Activated naive CD8-positive, alpha-beta T cell (primary cell): ENCODE results near the gene HOXC4.

Experiments used
- H3K27ac Mint-ChIP-seq: one replicate; pipeline ENCODE4 v1.8.0; 2021; ENCODE audit warnings: mixed read lengths
- H3K27me3 Mint-ChIP-seq: one replicate; pipeline ENCODE4 v1.8.0; 2021; ENCODE audit warnings: mixed read lengths
- H3K36me3 Mint-ChIP-seq: one replicate; pipeline ENCODE4 v1.8.0; 2021; ENCODE audit warnings: mixed read lengths
- H3K4me1 Mint-ChIP-seq: one replicate; pipeline ENCODE4 v1.8.0; 2021; ENCODE audit warnings: low read depth, mixed read lengths
- H3K4me3 Mint-ChIP-seq: one replicate; pipeline ENCODE4 v1.8.0; 2021; ENCODE audit warnings: mild to moderate bottlenecking, mixed read lengths
- H3K9me3 Mint-ChIP-seq: one replicate; pipeline ENCODE4 v1.8.0; 2021; ENCODE audit warnings: low read depth, mixed read lengths

Gene HOXC4

GRCh38 chr12:54053751-54054741, at the start of gene HOXC4:
Gene HOXC4 (plus strand): TSS chr12:54053835. CDS start chr12:54053923, 88 bp downstream.
- Mint-ChIP-seq H3K36me3 (no peaks in the 10 kb centered on the region), H3K4me1 (peaks cover 34% of the 10 kb centered on the region), H3K9me3 (no peaks in the 10 kb centered on the region), H3K27me3 (peaks cover 44% of the 10 kb centered on the region), H3K4me3 (peak within 1 kb of the TSS; percentile 85), H3K27ac (peak within 1 kb of the TSS; percentile 61)

DNA sequence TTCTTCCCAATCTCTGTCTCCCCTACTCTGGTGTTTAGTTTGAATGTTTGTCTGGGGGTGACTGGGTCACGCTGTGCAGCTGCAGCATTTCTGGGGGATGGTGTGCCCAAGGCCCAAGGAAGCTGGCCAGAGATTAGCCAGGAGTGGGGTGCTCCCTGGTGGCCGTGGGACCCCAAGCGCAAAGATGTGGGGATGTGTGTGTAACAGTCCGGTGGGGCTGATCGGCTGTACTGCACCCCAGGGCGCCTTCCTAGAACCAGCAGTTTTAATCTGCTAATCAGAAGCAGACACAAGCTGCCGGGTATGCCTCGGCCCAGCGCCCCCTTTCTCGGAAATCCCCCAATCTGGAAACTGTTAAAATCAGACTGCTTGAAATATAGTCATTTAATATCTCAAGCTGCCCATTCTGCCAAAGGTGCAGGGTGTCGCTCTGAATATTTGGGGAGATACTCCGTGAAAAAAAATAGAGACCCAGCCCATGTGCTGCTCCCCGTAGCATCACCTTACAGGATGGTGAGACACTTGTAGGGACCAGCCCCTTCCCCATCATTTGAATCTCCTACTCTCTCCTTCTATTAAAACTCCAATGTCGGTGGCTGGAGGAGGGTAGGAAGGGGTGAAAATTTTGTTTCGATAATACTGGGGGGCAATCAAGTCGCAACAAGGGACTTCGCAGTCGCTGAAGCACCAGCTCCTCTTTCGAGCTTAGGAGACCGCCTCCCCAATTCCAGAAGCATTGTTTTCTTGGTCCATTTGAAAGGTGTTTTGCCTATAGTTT, 49.4 kb upstream of the HOXC4 start:
- Mint-ChIP-seq H3K27me3 (peaks cover 40% of the 10 kb centered on the region), H3K4me3 (no peak overlapping the region), H3K27ac (no peak overlapping the region), H3K9me3 (no peaks in the 10 kb centered on the region), H3K4me1 (peaks cover 22% of the 10 kb centered on the region), H3K36me3 (no peaks in the 10 kb centered on the region)

DNA sequence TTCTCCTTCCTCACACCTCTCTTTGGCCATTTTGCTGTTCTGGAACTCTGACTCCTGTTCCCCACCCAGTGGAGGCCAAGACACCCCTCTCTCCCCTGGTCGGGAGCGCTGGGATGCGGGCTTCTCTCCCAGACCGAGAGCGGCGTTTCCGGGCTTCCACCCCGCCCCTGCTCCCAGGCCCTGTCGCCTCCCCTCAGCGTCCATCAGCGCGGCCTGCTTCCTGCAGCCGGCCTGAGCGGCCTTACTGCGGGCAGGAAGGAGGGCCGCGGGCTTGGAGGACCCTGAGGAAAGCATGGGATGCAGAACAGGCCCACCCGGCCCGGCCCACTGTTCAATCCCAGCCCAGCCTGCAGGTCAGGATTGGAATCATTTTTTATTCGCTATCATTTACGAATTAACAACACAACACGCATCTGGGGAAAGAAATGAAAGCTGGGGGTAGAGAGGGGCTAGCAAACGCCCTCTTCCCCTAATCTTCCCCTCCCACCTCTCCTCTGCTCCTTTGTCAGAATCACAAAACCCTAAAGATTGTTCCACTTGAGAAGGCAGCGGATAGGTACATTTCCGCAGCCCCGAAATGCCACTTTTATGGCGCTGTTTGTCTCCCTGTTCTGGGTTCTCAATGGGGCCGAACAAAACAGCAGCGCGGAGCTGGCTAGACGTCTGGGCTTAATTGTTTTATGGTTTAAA, 48.6 kb upstream of the HOXC4 start:
- H3K4me3 Mint-ChIP-seq = peak overlapping the region; percentile 38
- peaks cover 23% of the 10 kb centered on the region for H3K4me1 Mint-ChIP-seq
- H3K27me3 Mint-ChIP-seq = peaks cover 43% of the 10 kb centered on the region
- H3K36me3 Mint-ChIP-seq = no peaks in the 10 kb centered on the region
- H3K27ac Mint-ChIP-seq = no peak overlapping the region
- H3K9me3 Mint-ChIP-seq = no peaks in the 10 kb centered on the region

- Mint-ChIP-seq H3K4me1 (peaks cover 22% of the 10 kb centered on the region), H3K9me3 (no peaks in the 10 kb centered on the region), H3K27me3 (peaks cover 46% of the 10 kb centered on the region), H3K36me3 (no peaks in the 10 kb centered on the region), H3K27ac (no peak overlapping the region), H3K4me3 (peak overlapping the region; percentile 38)
These were observed 48.1 kb upstream of the HOXC4 start for GRCh38 chr12:54005531-54005852.

- Mint-ChIP-seq H3K4me1 (peaks cover 23% of the 10 kb centered on the region), H3K27ac (no peak overlapping the region), H3K36me3 (no peaks in the 10 kb centered on the region), H3K27me3 (peaks cover 48% of the 10 kb centered on the region), H3K4me3 (peak overlapping the region; percentile 85), H3K9me3 (no peaks in the 10 kb centered on the region)
These were observed 47.6 kb upstream of the HOXC4 start for GRCh38 chr12:54005853-54006558.

- Mint-ChIP-seq H3K27me3 (peaks cover 55% of the 10 kb centered on the region), H3K4me1 (peaks cover 29% of the 10 kb centered on the region), H3K36me3 (no peaks in the 10 kb centered on the region), H3K4me3 (peak overlapping the region; percentile 85), H3K9me3 (no peaks in the 10 kb centered on the region), H3K27ac (no peak overlapping the region)
These were observed 46.9 kb upstream of the HOXC4 start for GRCh38 chr12:54006559-54007220.

GRCh38 chr12:54007538-54008259, 45.9 kb upstream of the HOXC4 start:
- peaks cover 53% of the 10 kb centered on the region for H3K27me3 Mint-ChIP-seq
- H3K36me3 Mint-ChIP-seq = no peaks in the 10 kb centered on the region
- H3K4me1 Mint-ChIP-seq = peaks cover 26% of the 10 kb centered on the region
- H3K9me3 Mint-ChIP-seq = no peaks in the 10 kb centered on the region
- H3K4me3 Mint-ChIP-seq = no peak overlapping the region
- H3K27ac Mint-ChIP-seq = no peak overlapping the region

GRCh38 chr12:54008260-54008552, 45.4 kb upstream of the HOXC4 start:
- Mint-ChIP-seq H3K27me3 (peaks cover 53% of the 10 kb centered on the region), H3K27ac (no peak overlapping the region), H3K9me3 (no peaks in the 10 kb centered on the region), H3K36me3 (no peaks in the 10 kb centered on the region), H3K4me3 (no peak overlapping the region), H3K4me1 (peaks cover 26% of the 10 kb centered on the region)

GRCh38 chr12:54009171-54010052, 44.2 kb upstream of the HOXC4 start:
- H3K36me3 Mint-ChIP-seq = no peaks in the 10 kb centered on the region
- H3K4me1 Mint-ChIP-seq = peaks cover 26% of the 10 kb centered on the region
- no peaks in the 10 kb centered on the region for H3K9me3 Mint-ChIP-seq
- peaks cover 49% of the 10 kb centered on the region for H3K27me3 Mint-ChIP-seq
- H3K4me3 Mint-ChIP-seq = peak overlapping the region; percentile 80
- H3K27ac Mint-ChIP-seq = peak overlapping the region; percentile 22

- Mint-ChIP-seq H3K27ac (no peak overlapping the region), H3K4me1 (peaks cover 30% of the 10 kb centered on the region), H3K4me3 (peak overlapping the region; percentile 42), H3K27me3 (peaks cover 54% of the 10 kb centered on the region), H3K36me3 (no peaks in the 10 kb centered on the region), H3K9me3 (no peaks in the 10 kb centered on the region)
These were observed 43.3 kb upstream of the HOXC4 start for GRCh38 chr12:54010053-54010971.

DNA sequence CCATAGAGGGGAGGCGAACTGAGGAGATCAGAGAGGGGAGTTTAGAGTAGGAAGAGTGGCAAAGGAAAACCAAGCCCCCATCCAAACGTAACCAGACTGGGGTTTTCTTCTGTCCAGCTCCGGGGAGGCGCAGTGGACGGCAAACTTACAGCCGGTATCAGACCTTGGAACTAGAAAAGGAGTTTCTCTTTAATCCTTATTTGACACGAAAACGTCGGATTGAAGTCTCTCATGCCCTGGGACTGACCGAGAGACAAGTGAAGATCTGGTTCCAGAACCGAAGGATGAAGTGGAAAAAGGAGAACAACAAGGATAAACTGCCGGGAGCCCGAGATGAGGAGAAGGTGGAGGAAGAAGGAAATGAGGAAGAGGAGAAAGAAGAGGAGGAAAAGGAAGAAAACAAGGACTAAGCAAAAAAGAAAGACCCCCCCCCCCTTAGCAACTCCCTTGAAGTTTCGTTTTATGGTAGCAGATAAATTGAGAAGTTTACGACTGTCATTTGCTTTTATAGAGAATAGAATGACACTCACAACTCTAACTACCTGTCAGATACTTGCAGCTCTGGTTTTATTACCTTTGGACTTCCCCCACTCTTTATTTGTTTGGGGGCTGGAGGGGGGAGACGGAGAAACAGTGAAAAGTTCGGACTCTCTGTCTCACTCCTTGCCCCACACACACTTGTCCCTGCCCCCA, 42.5 kb upstream of the HOXC4 start:
- Mint-ChIP-seq H3K36me3 (no peaks in the 10 kb centered on the region), H3K27ac (no peak overlapping the region), H3K4me3 (peak overlapping the region; percentile 60), H3K9me3 (no peaks in the 10 kb centered on the region), H3K27me3 (peaks cover 49% of the 10 kb centered on the region), H3K4me1 (peaks cover 27% of the 10 kb centered on the region)
